Uterus (tissue), 4 donors: ENCODE data around the gene SV2C. TPM values are rescaled to one million over a fixed set of nuclear protein-coding genes. Genes with fewer than 3 reads are reported as not detected.
"Not testable (repeated sequence)": the region's sequence is repeated elsewhere in the genome, so short reads cannot be mapped to it uniquely, and the experiment has no call there.

Source experiments
- DNase-seq, 2 donors: peaks; one replicate each; pipeline ENCODE4 v3.0.0-alpha.2; 2019 to 2020
- H3K27ac ChIP-seq, 2 donors: fragments of 200-600 bp; sonication (generic); 1 replicate in 1 of 2; 2 replicates in 1 of 2; pipeline ENCODE4 v1.5.1; 2016 to 2018
- H3K27me3 ChIP-seq, 2 donors: fragments of 200-600 bp; sonication (generic); one replicate each; pipeline ENCODE4 v1.5.1; 2018 to 2019; ENCODE audit warnings: control low read depth in 1 of 2
- H3K36me3 ChIP-seq, 2 donors: fragments of 200-600 bp; sonication (generic); one replicate each; pipeline ENCODE4 v1.5.1; 2019; ENCODE audit warnings: control low read depth in 1 of 2
- H3K4me1 ChIP-seq, 2 donors: fragments of 200-600 bp; sonication (generic); one replicate each; pipeline ENCODE4 v1.5.1; 2018 to 2019; ENCODE audit warnings: control low read depth in 1 of 2
- H3K4me3 ChIP-seq, 2 donors: fragments of 200-600 bp; sonication (generic); 1 replicate in 1 of 2; 2 replicates in 1 of 2; pipeline ENCODE4 v1.5.1; 2018 to 2019; ENCODE audit warnings: mild to moderate bottlenecking in 1 of 2
- H3K9me3 ChIP-seq, 2 donors: fragments of 200-600 bp; sonication (generic); one replicate each; pipeline ENCODE4 v1.5.1; 2019; ENCODE audit warnings: control low read depth in 1 of 2
- POLR2A ChIP-seq, 2 donors: fragments of 450-650 bp; IDR thresholded peaks; one replicate each; pipeline ENCODE4 v1.6.1; 2016; ENCODE audit warnings: antibody characterized with exemption in 2 of 2, mild to moderate bottlenecking in 1 of 2, moderate library complexity in 1 of 2
- intact Hi-C: fragments of 100-400 bp; cut with DNase I; formaldehyde crosslinking; loops from one replicate; pipeline ENCODE4 v1.15.1; 2023; ENCODE audit warnings: low total_unique reads
- total RNA-seq, 4 donors: library from RNA; depleted of rRNA in 3 of 4; stranded (reverse); fragments of >200 nt in 3 of 4; gene quantifications; one replicate each; pipeline versions ENCODE4 v1.1.0 to v1.2.4, GENCODE V29; 2014 to 2023
- TF ChIP-seq, protein P1 (sequence below), 4 experiments: fragments of 200-600 bp in 2 of 4; fragments of 450-650 bp in 2 of 4; sonication (generic) in 2 of 4; IDR thresholded peaks; one replicate each; pipeline ENCODE4 v1.5.1; 2016 to 2019; ENCODE audit warnings: antibody characterized with exemption in 4 of 4, mild to moderate bottlenecking in 2 of 4, moderate library complexity in 1 of 4
- donor health status: DM: yes; HTN: yes; CAD: no.

The SV2C gene
- total RNA-seq, 4 donors from 2014 or later = 0.21 to 3.7 TPM; not detected in 2

DNA sequence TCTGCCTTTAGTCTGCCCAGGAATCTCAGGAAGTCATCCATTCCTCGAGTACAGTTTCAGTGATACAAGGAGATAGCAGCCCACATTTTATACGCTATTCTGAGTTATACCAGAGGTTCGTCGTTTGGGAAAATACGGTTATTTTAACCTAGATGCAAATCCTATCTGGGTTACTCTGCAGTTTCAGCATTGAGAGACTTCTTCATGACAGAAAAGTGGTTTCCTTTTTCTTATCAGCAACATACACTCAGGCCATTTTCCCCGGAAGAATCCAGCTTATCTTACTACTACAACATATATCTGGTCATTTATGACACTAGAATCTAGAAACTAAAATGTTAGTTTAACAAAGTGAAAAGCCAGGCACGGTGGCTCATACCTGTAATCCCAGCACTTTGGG is 236.5 kb downstream of the SV2C start:
- no peaks in the 10 kb centered on the region for H3K9me3 ChIP-seq
- no peak for DNase-seq
- intact Hi-C loops = no loop called here
- no peak for TF ChIP-seq POLR2A (IDR thresholded peaks at IDR 0.05)
- TF ChIP-seq, protein P1, sequence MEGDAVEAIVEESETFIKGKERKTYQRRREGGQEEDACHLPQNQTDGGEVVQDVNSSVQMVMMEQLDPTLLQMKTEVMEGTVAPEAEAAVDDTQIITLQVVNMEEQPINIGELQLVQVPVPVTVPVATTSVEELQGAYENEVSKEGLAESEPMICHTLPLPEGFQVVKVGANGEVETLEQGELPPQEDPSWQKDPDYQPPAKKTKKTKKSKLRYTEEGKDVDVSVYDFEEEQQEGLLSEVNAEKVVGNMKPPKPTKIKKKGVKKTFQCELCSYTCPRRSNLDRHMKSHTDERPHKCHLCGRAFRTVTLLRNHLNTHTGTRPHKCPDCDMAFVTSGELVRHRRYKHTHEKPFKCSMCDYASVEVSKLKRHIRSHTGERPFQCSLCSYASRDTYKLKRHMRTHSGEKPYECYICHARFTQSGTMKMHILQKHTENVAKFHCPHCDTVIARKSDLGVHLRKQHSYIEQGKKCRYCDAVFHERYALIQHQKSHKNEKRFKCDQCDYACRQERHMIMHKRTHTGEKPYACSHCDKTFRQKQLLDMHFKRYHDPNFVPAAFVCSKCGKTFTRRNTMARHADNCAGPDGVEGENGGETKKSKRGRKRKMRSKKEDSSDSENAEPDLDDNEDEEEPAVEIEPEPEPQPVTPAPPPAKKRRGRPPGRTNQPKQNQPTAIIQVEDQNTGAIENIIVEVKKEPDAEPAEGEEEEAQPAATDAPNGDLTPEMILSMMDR (IDR thresholded peaks at IDR 0.05) = no peak
- no peak overlapping the region for H3K4me3 ChIP-seq
- H3K4me1 ChIP-seq = no peaks in the 10 kb centered on the region
- H3K27ac ChIP-seq = no peak overlapping the region
- H3K27me3 ChIP-seq = no peaks in the 10 kb centered on the region
- H3K36me3 ChIP-seq = no peaks in the 10 kb centered on the region

DNA sequence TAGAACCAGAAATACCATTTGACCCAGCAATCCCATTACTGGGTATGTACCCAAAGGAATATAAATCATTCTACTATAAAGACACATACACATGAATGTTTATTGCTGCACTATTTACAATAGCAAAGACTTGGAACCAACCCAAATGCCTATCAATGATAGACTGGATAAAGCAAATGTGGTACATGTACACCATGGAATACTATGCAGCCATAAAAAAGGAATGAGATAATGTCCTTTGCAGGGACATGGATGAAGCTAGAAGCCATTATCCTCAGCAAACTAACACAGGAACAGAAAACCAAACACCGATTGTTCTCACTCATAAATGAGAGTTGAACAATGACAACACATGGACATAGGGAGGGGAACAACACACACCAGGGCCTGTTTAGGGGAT is 240.3 kb downstream of the SV2C start:
- H3K4me1 ChIP-seq, H3K27ac ChIP-seq, intact Hi-C loops, H3K9me3 ChIP-seq, H3K4me3 ChIP-seq, H3K27me3 ChIP-seq, DNase-seq, H3K36me3 ChIP-seq: not testable (repeated sequence)

DNA sequence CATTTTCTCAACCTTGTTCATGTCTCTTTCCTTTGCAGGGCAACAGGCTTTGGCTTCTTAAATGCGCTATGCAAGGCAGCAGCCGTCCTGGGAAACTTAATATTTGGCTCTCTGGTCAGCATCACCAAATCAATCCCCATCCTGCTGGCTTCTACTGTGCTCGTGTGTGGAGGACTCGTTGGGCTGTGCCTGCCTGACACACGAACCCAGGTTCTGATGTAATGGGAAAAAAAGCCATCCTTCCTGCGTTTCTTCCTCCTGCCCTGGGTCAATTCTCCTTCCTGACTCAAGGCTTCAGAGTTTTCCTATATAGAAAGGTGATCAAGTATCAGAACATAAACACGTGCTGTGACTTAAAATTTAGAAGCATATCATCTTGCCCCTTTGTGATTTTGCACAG is 242.1 kb downstream of the SV2C start:
- DNase-seq = no peak
- intact Hi-C loops = no loop called here

DNA sequence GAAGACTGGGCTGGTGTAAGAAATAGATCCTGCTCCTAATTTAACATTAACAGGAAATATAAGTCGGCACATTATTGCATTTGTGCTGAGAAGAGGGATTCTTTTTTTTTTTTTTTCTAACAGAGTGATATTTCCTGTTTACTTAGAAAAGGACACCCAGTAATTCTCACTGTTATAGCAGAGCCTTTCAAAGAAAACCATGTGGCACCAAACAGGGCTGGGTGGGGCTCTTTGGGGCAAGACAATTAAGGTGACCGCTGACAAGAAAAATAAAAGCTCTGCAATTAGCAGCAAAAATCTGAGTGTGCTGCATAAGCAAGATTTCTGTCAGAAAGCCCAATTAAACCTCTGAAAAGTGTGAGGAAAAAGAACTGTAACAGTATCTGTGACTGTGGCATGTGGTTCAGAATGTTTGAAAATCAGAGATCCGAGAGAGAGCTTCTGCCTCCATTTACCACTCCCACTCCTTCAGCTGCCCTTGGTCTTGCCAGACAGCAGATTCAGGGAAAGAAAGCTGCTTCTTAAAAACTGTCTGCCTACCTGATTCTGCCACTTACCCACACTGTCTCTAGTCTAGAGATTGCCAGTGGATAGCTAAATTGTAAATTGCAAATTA is 242.8 kb downstream of the SV2C start:
- no peak overlapping the region for H3K4me3 ChIP-seq
- TF ChIP-seq POLR2A (IDR thresholded peaks at IDR 0.05) = no peak
- TF ChIP-seq, protein P1 (IDR thresholded peaks at IDR 0.05) = no peak
- no peaks in the 10 kb centered on the region for H3K27me3 ChIP-seq
- DNase-seq = no peak
- no peak overlapping the region for H3K27ac ChIP-seq
- no peaks in the 10 kb centered on the region for H3K4me1 ChIP-seq
- no peaks in the 10 kb centered on the region for H3K9me3 ChIP-seq
- intact Hi-C loops = no loop called here
- no peaks in the 10 kb centered on the region for H3K36me3 ChIP-seq

More for the DNA sequence above, 242.1 kb downstream of the SV2C start:
- Histone ChIP-seq H3K4me3 (no peak overlapping the region), H3K36me3 (no peaks in the 10 kb centered on the region), H3K27me3 (no peaks in the 10 kb centered on the region), H3K4me1 (no peaks in the 10 kb centered on the region), H3K9me3 (no peaks in the 10 kb centered on the region), H3K27ac (no peak overlapping the region)
- TF ChIP-seq POLR2A (IDR thresholded peaks at IDR 0.05) = no peak
- TF ChIP-seq, protein P1 (IDR thresholded peaks at IDR 0.05) = no peak

DNA sequence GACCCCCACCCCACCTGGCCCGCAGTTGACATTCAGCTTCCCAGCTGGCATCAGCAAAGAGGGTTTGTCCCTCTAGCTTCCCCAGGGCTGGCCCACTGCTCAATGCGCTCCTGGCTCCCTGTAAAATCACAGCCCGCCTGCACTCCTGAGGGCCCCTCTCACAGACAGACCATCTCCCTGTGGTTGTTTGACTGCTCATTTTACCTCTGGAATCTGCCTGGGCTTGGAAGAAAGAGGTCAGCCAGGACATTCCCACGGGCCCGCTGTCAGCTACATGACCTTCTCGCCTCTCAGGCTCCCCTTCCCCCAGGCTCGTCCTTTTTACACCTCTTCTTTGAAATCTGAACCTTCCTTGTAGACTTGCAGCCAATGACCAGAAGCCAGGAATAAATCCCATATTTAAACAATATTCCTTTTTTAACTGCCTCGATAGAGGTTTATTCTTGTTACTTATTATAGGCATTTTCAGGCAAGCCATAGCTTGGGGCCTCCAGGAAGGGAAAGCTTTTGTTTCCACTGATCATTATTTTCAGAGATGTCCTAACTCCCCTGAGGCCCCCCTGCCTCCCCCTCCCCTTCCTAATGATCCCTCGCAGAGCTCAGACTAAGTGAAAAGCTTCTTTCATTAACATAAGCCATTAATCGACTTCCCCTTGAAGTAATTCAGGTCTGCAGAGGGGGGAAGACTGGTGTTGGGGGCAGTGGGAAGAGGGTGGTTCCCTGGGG is 243.6 kb downstream of the SV2C start:
- Histone ChIP-seq H3K4me3 (no peak overlapping the region), H3K4me1 (no peaks in the 10 kb centered on the region), H3K36me3 (no peaks in the 10 kb centered on the region), H3K27ac (no peak overlapping the region), H3K9me3 (no peaks in the 10 kb centered on the region), H3K27me3 (no peaks in the 10 kb centered on the region)
- no peak for DNase-seq
- intact Hi-C loops = no loop called here
- TF ChIP-seq, protein P1 (IDR thresholded peaks at IDR 0.05) = no peak
